ENCODE measurements around the gene C14orf93. TPM values are rescaled to one million over a fixed set of nuclear protein-coding genes. Genes with fewer than 3 reads are reported as not detected.

Gene C14orf93
- total and polyA plus RNA-seq, 9 of the 15 experiments (the other 6 are each of a cell fraction or from before 2014, with no cell fraction given), result 2.2 to 22.4 (median 16.1) TPM

DNA sequence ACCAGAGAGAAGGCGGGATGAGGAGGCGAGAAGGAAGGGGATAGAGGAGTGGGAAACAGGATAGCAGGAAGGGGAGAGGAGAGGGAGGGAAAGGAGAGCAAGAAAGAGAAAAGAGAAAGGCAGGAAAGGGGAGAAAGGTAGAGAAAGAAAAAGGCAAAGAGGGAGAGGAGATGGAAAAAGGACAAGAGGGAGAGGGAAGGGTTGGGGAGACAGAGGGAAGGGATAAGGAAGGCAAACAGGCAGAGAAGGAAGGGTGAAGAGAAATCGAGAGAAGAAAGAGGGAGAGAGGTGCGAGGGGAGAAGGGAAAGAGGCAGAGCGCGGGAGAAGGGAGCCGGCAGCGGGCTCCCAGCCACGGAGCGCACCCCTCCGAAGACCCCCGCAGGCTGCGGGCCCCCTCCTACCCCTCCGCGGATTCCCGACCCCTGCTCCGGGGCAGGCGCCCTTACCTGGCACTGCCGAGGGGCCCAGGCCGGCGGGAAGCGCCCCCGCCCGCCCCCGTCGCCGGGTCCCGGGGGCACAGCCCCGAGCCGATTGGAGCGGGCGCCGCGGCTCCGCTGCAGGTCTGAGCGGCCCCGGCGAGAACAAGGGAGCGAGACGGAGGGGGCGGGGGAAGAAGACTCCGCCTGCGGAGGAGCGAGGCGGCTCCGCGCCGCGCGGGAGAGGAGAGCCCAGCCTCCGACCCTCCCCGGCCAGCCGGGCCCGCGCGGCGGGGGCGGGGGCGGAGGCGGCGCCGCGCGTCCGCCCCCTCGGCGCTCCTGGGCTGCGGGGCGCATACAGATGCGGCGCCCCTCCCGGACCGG is 47.2 kb upstream of the C14orf93 start, which contains the start of gene CDH24 (continued):
- TF ChIP-seq CTCFL (IDR thresholded peaks at IDR 0.05; ENCODE audit: borderline replicate concordance, insufficient read depth, low read depth, low read length, poor library complexity, severe bottlenecking) (no peak), SMAD4 (CRISPR knock-in tag; conservative IDR thresholded peaks at IDR 0.05) (no peak; the same call in none of the 2 replicates), NCOR1 (IDR thresholded peaks at IDR 0.05) (no peak), ELF1 (tag; IDR thresholded peaks at IDR 0.05) (no peak; the same call in 1 of the 2 replicates), NR4A1 (CRISPR knock-in tag; IDR thresholded peaks at IDR 0.05) (no peak), NR4A1 (tag; IDR thresholded peaks at IDR 0.05) (no peak), RNF219 (CRISPR knock-in tag; IDR thresholded peaks at IDR 0.05) (no peak), U2AF1 (optimal IDR thresholded peaks at IDR 0.05; ENCODE audit: low read depth, low read length) (no peak), ZNF133 (CRISPR knock-in tag; IDR thresholded peaks at IDR 0.05) (no peak), ZFP30 (CRISPR knock-in tag; IDR thresholded peaks at IDR 0.05; ENCODE audit: borderline replicate concordance) (no peak), ILK (tag; IDR thresholded peaks at IDR 0.05; ENCODE audit: borderline replicate concordance, low read depth) (no peak), POLR3G (IDR thresholded peaks at IDR 0.05; ENCODE audit: extremely low read depth, insufficient read length, insufficient replicate concordance) (no peak), MEF2D (tag; conservative IDR thresholded peaks at IDR 0.05; ENCODE audit: low read depth) (no peak), KAT8 (IDR thresholded peaks at IDR 0.05; ENCODE audit: low read depth) (no peak), ZNF311 (CRISPR knock-in tag; IDR thresholded peaks at IDR 0.05) (no peak)
- TF ChIP-seq, protein P1, sequence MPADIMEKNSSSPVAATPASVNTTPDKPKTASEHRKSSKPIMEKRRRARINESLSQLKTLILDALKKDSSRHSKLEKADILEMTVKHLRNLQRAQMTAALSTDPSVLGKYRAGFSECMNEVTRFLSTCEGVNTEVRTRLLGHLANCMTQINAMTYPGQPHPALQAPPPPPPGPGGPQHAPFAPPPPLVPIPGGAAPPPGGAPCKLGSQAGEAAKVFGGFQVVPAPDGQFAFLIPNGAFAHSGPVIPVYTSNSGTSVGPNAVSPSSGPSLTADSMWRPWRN (IDR thresholded peaks at IDR 0.05; ENCODE audit: low read depth), result no peak
- TF ChIP-seq, protein P2, sequence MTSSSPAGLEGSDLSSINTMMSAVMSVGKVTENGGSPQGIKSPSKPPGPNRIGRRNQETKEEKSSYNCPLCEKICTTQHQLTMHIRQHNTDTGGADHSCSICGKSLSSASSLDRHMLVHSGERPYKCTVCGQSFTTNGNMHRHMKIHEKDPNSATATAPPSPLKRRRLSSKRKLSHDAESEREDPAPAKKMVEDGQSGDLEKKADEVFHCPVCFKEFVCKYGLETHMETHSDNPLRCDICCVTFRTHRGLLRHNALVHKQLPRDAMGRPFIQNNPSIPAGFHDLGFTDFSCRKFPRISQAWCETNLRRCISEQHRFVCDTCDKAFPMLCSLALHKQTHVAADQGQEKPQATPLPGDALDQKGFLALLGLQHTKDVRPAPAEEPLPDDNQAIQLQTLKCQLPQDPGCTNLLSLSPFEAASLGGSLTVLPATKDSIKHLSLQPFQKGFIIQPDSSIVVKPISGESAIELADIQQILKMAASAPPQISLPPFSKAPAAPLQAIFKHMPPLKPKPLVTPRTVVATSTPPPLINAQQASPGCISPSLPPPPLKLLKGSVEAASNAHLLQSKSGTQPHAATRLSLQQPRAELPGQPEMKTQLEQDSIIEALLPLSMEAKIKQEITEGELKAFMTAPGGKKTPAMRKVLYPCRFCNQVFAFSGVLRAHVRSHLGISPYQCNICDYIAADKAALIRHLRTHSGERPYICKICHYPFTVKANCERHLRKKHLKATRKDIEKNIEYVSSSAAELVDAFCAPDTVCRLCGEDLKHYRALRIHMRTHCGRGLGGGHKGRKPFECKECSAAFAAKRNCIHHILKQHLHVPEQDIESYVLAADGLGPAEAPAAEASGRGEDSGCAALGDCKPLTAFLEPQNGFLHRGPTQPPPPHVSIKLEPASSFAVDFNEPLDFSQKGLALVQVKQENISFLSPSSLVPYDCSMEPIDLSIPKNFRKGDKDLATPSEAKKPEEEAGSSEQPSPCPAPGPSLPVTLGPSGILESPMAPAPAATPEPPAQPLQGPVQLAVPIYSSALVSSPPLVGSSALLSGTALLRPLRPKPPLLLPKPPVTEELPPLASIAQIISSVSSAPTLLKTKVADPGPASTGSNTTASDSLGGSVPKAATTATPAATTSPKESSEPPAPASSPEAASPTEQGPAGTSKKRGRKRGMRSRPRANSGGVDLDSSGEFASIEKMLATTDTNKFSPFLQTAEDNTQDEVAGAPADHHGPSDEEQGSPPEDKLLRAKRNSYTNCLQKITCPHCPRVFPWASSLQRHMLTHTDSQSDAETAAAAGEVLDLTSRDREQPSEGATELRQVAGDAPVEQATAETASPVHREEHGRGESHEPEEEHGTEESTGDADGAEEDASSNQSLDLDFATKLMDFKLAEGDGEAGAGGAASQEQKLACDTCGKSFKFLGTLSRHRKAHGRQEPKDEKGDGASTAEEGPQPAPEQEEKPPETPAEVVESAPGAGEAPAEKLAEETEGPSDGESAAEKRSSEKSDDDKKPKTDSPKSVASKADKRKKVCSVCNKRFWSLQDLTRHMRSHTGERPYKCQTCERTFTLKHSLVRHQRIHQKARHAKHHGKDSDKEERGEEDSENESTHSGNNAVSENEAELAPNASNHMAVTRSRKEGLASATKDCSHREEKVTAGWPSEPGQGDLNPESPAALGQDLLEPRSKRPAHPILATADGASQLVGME (CRISPR knock-in tag; IDR thresholded peaks at IDR 0.05), result no peak
